Activated naive CD8-positive, alpha-beta T cell treated with anti-CD3 and anti-CD28 coated beads, Interleukin-2, amount 10 ng/mL, durations not matched to agents 7 days and 5 days (primary cell): ENCODE measurements around the gene BANP. TPM values are rescaled to one million over a fixed set of nuclear protein-coding genes. Genes with fewer than 3 reads are reported as not detected.
"Not testable (repeated sequence)": the region's sequence is repeated elsewhere in the genome, so short reads cannot be mapped to it uniquely, and the experiment has no call there.

Experiments
- ATAC-seq: fragments of 150-1000 bp; cut with Tn5 transposase; one replicate; pipeline ENCODE4 v1.10.0; 2021; ENCODE audit warnings: low read depth, moderate library complexity
- POLR2A ChIA-PET: fragments of 350-600 bp; sonication (Branson Sonifier 250); formaldehyde crosslinking; loops from one replicate; lab custom pipeline; 2021; ENCODE audit warnings: antibody characterized with exemption; lab: Charles Lee
- DNase-seq: peaks from one replicate; pipeline ENCODE4 v3.0.0; 2021
- H3K27ac Mint-ChIP-seq: one replicate; pipeline ENCODE4 v1.8.0; 2022; ENCODE audit warnings: mild to moderate bottlenecking, mixed read lengths
- H3K27me3 Mint-ChIP-seq: one replicate; pipeline ENCODE4 v1.8.0; 2022; ENCODE audit warnings: mild to moderate bottlenecking, moderate library complexity, mixed read lengths
- H3K36me3 Mint-ChIP-seq: one replicate; pipeline ENCODE4 v1.8.0; 2021; ENCODE audit warnings: mild to moderate bottlenecking, mixed read lengths
- H3K4me1 Mint-ChIP-seq: one replicate; pipeline ENCODE4 v1.8.0; 2021; ENCODE audit warnings: mixed read lengths
- H3K4me3 Mint-ChIP-seq: one replicate; pipeline ENCODE4 v1.8.0; 2022; ENCODE audit warnings: mild to moderate bottlenecking, moderate library complexity, mixed read lengths
- H3K9me3 Mint-ChIP-seq: one replicate; pipeline ENCODE4 v1.8.0; 2021; ENCODE audit warnings: mixed read lengths
- total RNA-seq, 2 experiments: library from RNA; stranded (reverse); gene quantifications; one replicate each; pipeline ENCODE4 v1.2.3, GENCODE V29; 2021

Gene BANP, protein sequence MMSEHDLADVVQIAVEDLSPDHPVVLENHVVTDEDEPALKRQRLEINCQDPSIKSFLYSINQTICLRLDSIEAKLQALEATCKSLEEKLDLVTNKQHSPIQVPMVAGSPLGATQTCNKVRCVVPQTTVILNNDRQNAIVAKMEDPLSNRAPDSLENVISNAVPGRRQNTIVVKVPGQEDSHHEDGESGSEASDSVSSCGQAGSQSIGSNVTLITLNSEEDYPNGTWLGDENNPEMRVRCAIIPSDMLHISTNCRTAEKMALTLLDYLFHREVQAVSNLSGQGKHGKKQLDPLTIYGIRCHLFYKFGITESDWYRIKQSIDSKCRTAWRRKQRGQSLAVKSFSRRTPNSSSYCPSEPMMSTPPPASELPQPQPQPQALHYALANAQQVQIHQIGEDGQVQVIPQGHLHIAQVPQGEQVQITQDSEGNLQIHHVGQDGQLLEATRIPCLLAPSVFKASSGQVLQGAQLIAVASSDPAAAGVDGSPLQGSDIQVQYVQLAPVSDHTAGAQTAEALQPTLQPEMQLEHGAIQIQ
- 10 to 100 TPM; 50.2 to 55.1 TPM for total RNA-seq

DNA sequence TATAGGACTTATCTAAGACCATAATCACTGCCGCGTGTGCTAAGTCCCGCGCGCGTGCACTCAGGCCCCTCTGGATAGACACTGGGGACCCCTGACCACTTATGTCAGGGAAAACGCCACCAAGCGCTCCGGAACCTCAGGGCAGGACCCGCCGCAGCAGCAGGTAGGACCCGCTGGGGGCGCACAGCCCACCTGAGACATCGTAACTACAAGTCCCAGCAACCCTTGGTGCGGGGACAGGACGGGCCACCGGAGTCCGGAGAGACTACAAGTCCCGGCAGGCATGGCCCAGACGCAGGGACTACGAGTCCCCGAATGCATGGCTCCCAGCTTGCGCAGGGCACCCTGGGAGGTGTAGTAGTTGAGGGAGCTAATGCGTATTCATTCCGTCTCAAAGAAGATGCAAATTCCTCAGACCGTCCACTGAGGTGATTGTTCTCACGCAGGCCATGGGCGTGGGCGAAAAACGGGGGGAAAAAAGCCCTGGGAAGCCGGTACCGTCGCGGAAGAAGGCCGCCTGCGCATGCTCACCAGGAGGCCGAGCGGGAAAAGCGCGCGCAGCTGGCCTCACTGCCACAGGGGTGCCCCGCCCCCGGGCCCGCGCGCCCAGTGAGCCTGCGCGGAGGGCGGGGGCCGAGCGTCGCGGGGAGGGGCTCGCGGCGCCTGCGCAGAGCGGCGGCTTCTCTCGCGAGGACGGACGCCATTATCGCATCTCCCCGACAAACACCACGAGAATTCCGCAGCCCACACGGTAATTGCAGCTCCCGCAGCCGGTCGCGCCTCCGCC, at the start of gene BANP:
TSS of gene BANP (plus strand) at position 670 of the 787 bp plus-strand sequence. CDS start 23,682 bp downstream, outside the sequence.
- H3K27me3 Mint-ChIP-seq: no peaks in the 10 kb centered on the region
- peaks cover 43% of the 10 kb centered on the region for H3K4me1 Mint-ChIP-seq
- DNase-seq: peak; percentile 98
- POLR2A ChIA-PET: interaction anchor here (0.6 to 2.0 kb wide), 13 partner anchors 9 to 619 kb away, joined by 3 to 13 read pairs (median 5); partner anchors contain the start of genes KLHDC4 and ZC3H18
- H3K27ac Mint-ChIP-seq: peak within 1 kb of the TSS; percentile 100
- peaks cover 15% of the 10 kb centered on the region for H3K36me3 Mint-ChIP-seq
- peak; percentile 95 for ATAC-seq
- peak within 1 kb of the TSS; percentile 98 for H3K4me3 Mint-ChIP-seq
- H3K9me3 Mint-ChIP-seq: no peaks in the 10 kb centered on the region

DNA sequence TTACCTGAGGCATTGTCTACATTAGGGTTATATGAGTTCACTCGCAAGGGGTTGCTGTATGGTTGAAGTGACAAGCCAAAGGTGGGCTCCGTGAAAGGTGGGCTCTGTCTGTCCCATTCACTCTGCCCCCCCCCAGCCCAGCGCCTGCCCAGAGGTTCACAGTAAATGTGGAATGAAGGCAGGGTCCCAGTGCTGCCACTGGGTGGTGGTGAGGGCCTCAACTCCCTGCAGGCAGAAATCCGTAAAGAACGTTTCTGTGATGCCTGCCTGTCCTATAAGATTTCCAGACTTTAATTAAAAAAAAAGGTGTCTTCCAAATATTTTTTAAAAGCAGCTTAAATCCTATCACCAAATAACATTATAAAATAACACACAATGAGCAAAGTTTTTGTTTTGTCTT, 46.3 kb upstream of the BANP start:
- H3K4me1 Mint-ChIP-seq: peaks cover 19% of the 10 kb centered on the region
- H3K27ac Mint-ChIP-seq: not testable (repeated sequence)

DNA sequence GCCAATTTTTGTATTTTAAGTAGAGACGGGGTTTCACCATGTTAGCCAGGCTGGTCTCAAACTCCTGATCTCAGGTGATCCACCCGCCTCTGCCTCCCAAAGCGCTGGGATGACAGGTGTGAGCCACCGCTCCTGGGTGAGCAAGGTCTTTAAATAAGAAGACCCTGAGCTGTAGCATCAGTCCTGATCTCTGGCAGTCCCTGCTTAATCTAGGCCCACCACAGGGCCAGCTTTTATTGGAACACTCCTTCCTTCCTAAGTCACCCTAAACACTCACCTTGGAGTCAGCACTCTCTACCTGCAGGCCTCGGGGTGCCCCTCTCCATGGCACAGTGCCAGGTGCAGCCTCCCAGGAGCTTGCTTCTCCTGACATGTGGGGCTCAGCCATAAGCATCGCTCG, 45.7 kb upstream of the BANP start:
- H3K4me1 Mint-ChIP-seq: peaks cover 18% of the 10 kb centered on the region
- POLR2A ChIA-PET: interaction anchor here (1.6 to 2.6 kb wide), 2 partner anchors 10 to 126 kb away, joined by 5 to 6 read pairs; no protein-coding TSS in a partner anchor
- DNase-seq, ATAC-seq, H3K4me3 Mint-ChIP-seq, H3K9me3 Mint-ChIP-seq, H3K36me3 Mint-ChIP-seq, H3K27ac Mint-ChIP-seq, H3K27me3 Mint-ChIP-seq: not testable (repeated sequence)

More for the DNA sequence above, 46.3 kb upstream of the BANP start:
- not testable (repeated sequence) for H3K4me3 Mint-ChIP-seq, ATAC-seq, H3K9me3 Mint-ChIP-seq, H3K27me3 Mint-ChIP-seq, DNase-seq, H3K36me3 Mint-ChIP-seq
- POLR2A ChIA-PET: interaction anchor here (1.6 kb wide), 1 partner anchor 9 kb away, joined by 5 read pairs; no protein-coding TSS in a partner anchor

DNA sequence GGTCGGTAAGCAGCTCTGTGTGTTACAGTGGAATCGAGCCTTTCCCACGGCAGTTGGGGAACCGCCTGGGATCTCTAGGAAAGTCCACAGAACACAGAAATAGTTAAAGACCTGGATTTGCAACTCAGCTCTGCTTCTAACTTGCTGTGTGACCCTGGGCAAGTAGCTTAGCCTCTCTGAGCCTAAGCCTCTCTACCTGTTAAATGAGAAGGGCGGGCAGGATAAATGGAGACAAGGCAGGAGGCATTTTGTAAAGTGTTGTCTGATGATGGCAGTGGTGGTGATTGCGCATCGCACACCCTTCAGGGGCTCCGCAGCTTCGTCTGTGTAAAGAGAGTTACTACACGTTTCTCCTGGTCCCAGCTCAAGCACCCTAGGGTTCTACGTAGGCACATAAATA, 43.1 kb upstream of the BANP start:
- not testable (repeated sequence) for H3K4me3 Mint-ChIP-seq, H3K27me3 Mint-ChIP-seq, DNase-seq, H3K9me3 Mint-ChIP-seq, H3K36me3 Mint-ChIP-seq, H3K27ac Mint-ChIP-seq, ATAC-seq
- H3K4me1 Mint-ChIP-seq: peaks cover 20% of the 10 kb centered on the region
- POLR2A ChIA-PET: interaction anchor here (0.8 to 0.9 kb wide), 2 partner anchors 11 to 55 kb away, joined by 4 to 5 read pairs; no protein-coding TSS in a partner anchor

DNA sequence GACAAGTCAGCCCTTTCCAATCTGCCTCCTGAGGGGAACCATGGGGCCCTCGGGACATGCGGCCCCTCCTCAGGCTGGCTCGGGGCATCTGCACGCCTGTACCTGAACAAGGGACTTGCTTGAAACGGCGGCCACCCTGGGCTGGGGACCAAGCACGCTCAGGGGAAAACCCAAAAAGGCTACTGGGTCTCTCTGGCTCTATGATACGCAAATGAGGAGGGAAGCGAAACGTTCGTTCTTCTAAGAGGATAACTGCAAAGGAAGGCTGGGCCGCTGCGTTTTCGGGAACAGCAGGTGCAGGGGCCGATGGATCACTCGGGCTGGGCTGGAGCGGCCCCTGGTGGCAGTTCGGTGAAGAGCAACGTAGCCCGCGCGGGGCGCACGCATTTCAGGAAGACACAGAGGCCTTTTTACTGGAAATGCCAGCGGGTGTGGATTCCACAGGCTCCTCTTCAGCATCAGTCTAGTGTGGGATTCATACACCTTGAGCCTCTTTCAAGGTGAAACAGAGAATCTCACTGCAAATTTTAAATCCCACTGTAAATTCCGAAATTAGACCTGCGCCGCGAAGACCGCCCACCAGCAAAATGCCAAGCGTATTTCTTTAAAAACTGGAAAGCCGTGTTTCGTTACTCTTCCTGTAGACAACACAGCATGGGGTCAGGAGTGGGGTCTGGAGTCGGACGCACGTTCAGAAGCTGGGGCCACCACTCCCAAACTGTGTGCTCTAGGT, 41.9 kb upstream of the BANP start:
- H3K9me3 Mint-ChIP-seq, H3K36me3 Mint-ChIP-seq, H3K27me3 Mint-ChIP-seq: not testable (repeated sequence)
- peak; percentile 91 for DNase-seq
- POLR2A ChIA-PET: interaction anchor here (1.2 to 1.7 kb wide), 2 partner anchors 37 to 129 kb away, joined by 5 to 8 read pairs; no protein-coding TSS in a partner anchor
- peak overlapping the region; percentile 40 for H3K4me3 Mint-ChIP-seq
- ATAC-seq: peak; percentile 79
- peak overlapping the region; percentile 82 for H3K27ac Mint-ChIP-seq
- peaks cover 16% of the 10 kb centered on the region for H3K4me1 Mint-ChIP-seq

DNA sequence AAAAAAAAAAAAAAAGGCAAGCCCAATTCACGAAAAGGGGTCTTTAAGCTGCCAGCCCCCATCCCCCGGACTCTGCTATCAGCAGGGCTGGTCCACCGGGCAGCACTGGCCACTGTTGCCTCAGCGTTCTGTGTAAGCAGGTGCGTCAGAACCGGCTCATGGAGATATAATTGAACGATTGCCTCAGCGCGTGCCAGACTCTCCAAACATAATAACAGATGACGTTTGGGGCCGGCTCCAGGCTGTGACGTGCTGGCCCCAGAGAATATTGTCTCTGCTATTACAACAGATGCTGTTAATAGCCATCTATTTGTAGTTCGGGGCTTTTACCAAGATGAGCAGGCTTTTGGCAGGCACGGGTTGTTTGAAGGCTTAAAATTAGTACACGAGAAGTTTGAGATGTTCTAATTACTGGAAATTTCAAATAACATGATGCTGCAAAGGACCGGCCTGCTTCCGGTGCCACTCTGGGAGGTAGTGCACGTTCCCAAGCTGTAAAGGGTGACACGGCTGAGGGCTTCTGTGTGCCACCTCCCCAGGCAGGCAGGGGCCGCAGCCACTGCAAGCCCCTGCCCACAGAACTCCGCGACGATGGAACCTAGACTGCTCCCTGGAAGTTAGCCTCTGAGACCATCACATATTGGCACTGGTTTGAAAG, 40.0 kb upstream of the BANP start:
- H3K4me3 Mint-ChIP-seq, H3K36me3 Mint-ChIP-seq, DNase-seq, H3K27me3 Mint-ChIP-seq, ATAC-seq, H3K27ac Mint-ChIP-seq, H3K9me3 Mint-ChIP-seq: not testable (repeated sequence)
- peaks cover 16% of the 10 kb centered on the region for H3K4me1 Mint-ChIP-seq
- POLR2A ChIA-PET: interaction anchor here (0.7 to 1.1 kb wide), 2 partner anchors 40 to 899 kb away, joined by 6 to 7 read pairs; no protein-coding TSS in a partner anchor

DNA sequence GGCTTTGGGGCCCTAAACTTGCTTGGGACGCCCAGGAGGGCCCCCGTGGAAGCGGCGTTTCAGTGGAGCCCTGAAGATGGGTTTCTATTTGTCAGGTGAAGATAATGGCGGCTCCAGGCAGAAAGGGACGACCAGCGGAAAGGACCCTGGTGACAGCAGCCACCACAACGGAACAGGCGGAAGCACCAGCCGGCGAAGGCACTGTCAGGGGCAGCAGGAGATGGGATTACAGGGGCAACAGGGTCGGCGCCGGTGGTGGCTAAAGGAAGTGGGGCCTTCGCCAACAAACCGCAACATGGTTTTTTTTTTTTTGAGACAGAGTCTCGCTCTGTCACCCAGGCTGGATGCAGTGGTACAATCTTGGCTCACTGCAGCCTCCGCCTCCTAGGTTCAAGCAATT, 38.5 kb upstream of the BANP start:
- H3K27ac Mint-ChIP-seq, POLR2A ChIA-PET, H3K4me1 Mint-ChIP-seq, H3K27me3 Mint-ChIP-seq, DNase-seq, H3K9me3 Mint-ChIP-seq, H3K36me3 Mint-ChIP-seq: not testable (repeated sequence)
- peak; percentile 15 for ATAC-seq
- H3K4me3 Mint-ChIP-seq: peak overlapping the region; percentile 58

DNA sequence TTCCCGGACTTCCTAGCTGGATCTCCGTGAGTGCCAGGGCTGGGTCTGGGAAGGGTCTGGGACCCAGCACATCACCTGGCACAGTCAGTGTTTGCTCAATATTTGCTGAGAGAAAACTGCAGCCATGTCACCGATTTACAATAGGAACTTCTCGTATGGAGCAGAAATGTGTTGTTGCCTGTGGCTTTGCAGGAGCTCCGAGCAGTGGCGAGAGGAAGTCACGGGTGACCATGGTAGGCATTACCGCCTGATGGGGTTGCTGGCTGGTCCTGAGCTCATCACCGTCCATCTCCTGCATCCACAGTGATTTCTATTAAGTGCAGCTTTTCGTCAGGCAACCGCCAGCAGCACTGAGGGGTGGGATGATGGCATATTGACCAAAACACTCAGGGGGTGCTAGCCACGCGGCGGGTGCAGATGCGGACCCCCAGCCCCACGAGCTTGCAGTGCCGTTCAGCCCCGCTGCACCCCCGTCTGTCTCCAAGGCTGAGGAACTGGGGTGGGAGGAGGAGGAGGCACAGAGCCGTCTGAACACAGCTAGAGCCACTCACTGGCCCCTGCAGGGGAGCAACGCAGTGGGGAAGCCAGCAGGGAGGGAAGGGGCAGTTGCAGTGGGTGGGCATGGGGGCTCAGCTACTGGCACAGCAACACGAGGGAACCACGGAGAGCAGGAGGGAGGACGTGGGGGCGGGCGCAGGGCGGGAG, 37.1 kb upstream of the BANP start:
- not testable (repeated sequence) for H3K4me3 Mint-ChIP-seq, DNase-seq, ATAC-seq, H3K27ac Mint-ChIP-seq, H3K9me3 Mint-ChIP-seq, H3K4me1 Mint-ChIP-seq, H3K36me3 Mint-ChIP-seq, H3K27me3 Mint-ChIP-seq
- POLR2A ChIA-PET: interaction anchor here (0.6 to 0.8 kb wide), 2 partner anchors 135 kb away, joined by 3 to 5 read pairs; no protein-coding TSS in a partner anchor

DNA sequence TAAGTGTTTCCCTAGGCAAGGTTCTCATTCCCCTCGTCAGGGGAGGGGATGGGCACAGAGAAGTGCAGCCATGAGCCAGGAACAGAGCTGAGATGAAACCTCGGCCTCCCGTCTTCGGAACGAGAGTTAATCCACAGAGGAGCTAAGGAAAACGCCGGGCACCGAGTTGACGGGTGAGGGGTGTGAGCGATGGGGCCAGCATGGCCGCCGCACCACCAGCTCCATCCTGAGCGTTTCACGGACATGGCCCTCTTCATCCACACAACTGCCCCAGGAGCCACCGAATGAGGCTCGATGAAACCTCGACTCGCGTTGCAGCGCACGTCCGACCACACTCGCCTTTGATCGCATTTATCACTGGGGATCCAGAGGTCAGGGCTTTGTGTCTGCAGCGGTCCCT, 36.4 kb upstream of the BANP start:
- Mint-ChIP-seq H3K27me3 (no peaks in the 10 kb centered on the region), H3K4me3 (no peak overlapping the region), H3K27ac (no peak overlapping the region), H3K4me1 (peaks cover 4% of the 10 kb centered on the region), H3K9me3 (no peaks in the 10 kb centered on the region), H3K36me3 (no peaks in the 10 kb centered on the region)
- ATAC-seq: no peak
- no peak for DNase-seq
- POLR2A ChIA-PET: interaction anchor here (0.6 kb wide), 1 partner anchor 135 kb away, joined by 5 read pairs; no protein-coding TSS in a partner anchor

DNA sequence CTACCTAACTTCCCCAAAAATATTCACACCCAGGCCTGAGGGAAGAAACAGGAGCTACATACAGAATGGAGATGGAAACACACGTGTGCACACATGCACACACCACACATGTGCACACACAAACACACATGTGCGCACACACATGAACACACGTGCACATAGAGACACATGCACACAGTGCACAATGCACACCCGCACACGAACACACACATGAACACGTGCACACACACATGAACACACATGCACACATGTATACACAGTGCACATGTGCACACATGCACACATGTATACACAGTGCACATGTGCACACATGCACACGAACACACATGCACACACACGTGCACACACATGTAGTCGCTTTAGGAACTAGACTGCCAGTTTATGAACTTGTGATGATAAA, 33.7 kb upstream of the BANP start:
- Mint-ChIP-seq H3K4me3 (no peak overlapping the region), H3K9me3 (no peaks in the 10 kb centered on the region), H3K27me3 (no peaks in the 10 kb centered on the region), H3K4me1 (peaks cover 4% of the 10 kb centered on the region), H3K36me3 (no peaks in the 10 kb centered on the region), H3K27ac (no peak overlapping the region)
- no peak for ATAC-seq
- DNase-seq: no peak
- POLR2A ChIA-PET: no interaction called here

DNA sequence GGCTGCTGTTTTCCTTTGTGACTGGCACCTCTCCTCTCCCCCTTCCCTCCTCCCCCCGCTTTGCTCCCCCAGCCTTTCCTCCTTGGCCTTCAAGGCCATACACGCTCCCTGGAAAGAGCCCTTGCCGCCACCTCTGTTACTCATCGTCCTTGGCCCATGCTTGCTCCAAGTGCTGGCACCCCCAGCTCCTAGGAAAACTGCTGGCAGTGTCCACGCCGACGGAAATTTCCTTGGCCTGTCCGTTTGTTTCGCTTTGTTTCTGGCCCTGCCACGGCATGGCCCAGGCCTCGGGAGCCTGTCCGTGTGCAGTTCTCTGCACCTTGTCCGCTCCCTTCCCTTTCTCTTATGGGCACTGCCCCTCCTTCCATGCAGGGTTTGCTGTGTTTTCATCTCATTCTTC, 32.9 kb upstream of the BANP start:
- DNase-seq (no peak), ATAC-seq (no peak)
- no peak overlapping the region for H3K4me3 Mint-ChIP-seq
- no peak overlapping the region for H3K27ac Mint-ChIP-seq
- peaks cover 1% of the 10 kb centered on the region for H3K4me1 Mint-ChIP-seq
- POLR2A ChIA-PET: no interaction called here
- no peaks in the 10 kb centered on the region for H3K36me3 Mint-ChIP-seq
- H3K9me3 Mint-ChIP-seq: no peaks in the 10 kb centered on the region
- H3K27me3 Mint-ChIP-seq: no peaks in the 10 kb centered on the region
